Lung (tissue), 12 donors: Measurements from ENCODE around the gene PTPRN2. TPM values are rescaled to one million over a fixed set of nuclear protein-coding genes. Genes with fewer than 3 reads are reported as not detected.

Experiments
- ATAC-seq: fragments of 200-7000 bp; cut with Tn5 transposase; one replicate; pipeline ENCODE4 v1.9.1; 2020; ENCODE audit warnings: moderate number of reproducible peaks; ENCODE audit not compliant: insufficient read depth, low FRiP score
- DNase-seq, 3 donors: peaks; one replicate each; pipeline ENCODE4 v3.0.0-alpha.2; 2013 to 2017
- H3K27ac ChIP-seq, 2 donors: one replicate each; pipeline ENCODE4 v1.5.1; 2013; ENCODE audit warnings: mild to moderate bottlenecking in 2 of 2, moderate library complexity in 2 of 2, control low read depth in 1 of 2, inconsistent platforms in 1 of 2, low read depth in 1 of 2, low read length in 1 of 2
- H3K27me3 ChIP-seq, 3 donors: one replicate each; pipeline ENCODE4 v1.5.1; 2013; ENCODE audit warnings: low read length in 2 of 3; ENCODE audit not compliant: control insufficient read depth in 3 of 3, insufficient read depth in 3 of 3
- H3K36me3 ChIP-seq, 4 donors: one replicate each; pipeline ENCODE4 v1.5.1; 2013; ENCODE audit warnings: low read length in 4 of 4, mild to moderate bottlenecking in 1 of 4, moderate library complexity in 1 of 4; ENCODE audit not compliant: control insufficient read depth in 4 of 4, insufficient read depth in 4 of 4
- H3K4me1 ChIP-seq, 5 donors: one replicate each; pipeline ENCODE4 v1.5.1; 2013; ENCODE audit warnings: low read length in 5 of 5, mild to moderate bottlenecking in 2 of 5, moderate library complexity in 1 of 5; ENCODE audit not compliant: control insufficient read depth in 5 of 5, insufficient read depth in 5 of 5
- H3K4me3 ChIP-seq: one replicate; pipeline ENCODE4 v1.5.1; 2013; ENCODE audit warnings: mild to moderate bottlenecking, control low read depth, moderate library complexity
- H3K9ac ChIP-seq, 2 donors: one replicate each; pipeline ENCODE4 v1.5.1; 2013; ENCODE audit warnings: low read length in 2 of 2, control low read depth in 1 of 2; ENCODE audit not compliant: insufficient read depth in 1 of 2
- H3K9me3 ChIP-seq, 4 donors: one replicate each; pipeline ENCODE4 v1.5.1; 2013; ENCODE audit warnings: low read length in 3 of 4, mild to moderate bottlenecking in 1 of 4, moderate library complexity in 1 of 4; ENCODE audit not compliant: control insufficient read depth in 4 of 4, insufficient read depth in 3 of 4
- WGBS, 2 donors: extraction: QIAGEN DNeasy Blood & Tissue Kit; methylation state at CpG; one replicate each; pipeline ENCODE4 v1.1.7; 2013; 5-methylcytosine and 5-hydroxymethylcytosine counted together
- polyA plus RNA-seq, 2 donors: library from polyadenylated mRNA; stranded (reverse); fragments of 200-250 nt; gene quantifications; one replicate each; pipeline ENCODE4 v1.2.1, GENCODE V29; 2013
- total RNA-seq, 2 donors: library from RNA; depleted of rRNA in 1 of 2; stranded (reverse); fragments of >200 nt in 1 of 2; gene quantifications; one replicate each; pipeline ENCODE4 v1.2.1, GENCODE V29; 2014 to 2021
- TF ChIP-seq, protein P1 (sequence below): IDR thresholded peaks from 2 replicates; pipeline ENCODE4 v1.5.1; 2012; ENCODE audit warnings: mild to moderate bottlenecking; ENCODE audit errors: control extremely low read depth, extremely low read depth
- donor health status: control.
- donor health status: control.
- donor health status: Bipolar disorder and iron deficiency.
- donor health status: healthy.
- donor health status: DM: yes; HTN: yes; CAD: no.

The PTPRN2 gene
- total and polyA plus RNA-seq, 4 donors: 2.1 to 7.4 (median 4.4) TPM

DNA sequence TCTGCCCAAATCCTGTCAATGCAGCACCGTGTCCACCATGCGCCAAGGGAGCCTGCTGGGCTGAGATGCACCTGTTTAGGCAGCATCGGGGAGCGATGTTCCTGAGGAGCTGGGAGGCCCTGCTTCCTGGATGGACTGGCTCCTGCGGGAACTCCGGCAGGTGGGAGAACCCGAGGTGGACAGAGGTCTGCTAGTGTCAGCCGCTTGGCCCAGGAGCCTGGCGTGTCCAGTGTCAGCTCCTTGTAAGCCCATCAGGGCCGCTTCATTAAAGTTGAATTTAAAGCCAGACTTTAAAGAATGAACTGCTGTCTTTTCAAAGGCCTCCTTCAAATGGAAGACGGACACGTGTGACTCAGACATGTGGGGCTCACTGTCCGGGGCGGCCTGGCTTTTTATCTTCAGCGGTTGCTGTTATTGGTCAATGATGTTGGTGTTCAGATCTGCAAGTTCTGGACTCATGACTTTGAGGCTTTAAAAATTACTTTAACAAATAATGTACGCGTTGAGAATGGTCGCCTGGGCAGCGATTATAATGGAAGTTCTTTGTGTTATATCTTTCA, 828.3 kb downstream of the PTPRN2 start:
- peaks cover 0 to 14% (median 2%) of the 10 kb centered on the region in 4 donors for H3K9me3 ChIP-seq
- H3K27me3 ChIP-seq: no peaks in the 10 kb centered on the region
- H3K4me3 ChIP-seq: no peak overlapping the region
- H3K9ac ChIP-seq: no peak overlapping the region
- WGBS, 2 donors: 89 to 93% methylated on average over 19 of the region's 19 CpGs
- no peak overlapping the region for H3K27ac ChIP-seq
- ATAC-seq: no peak
- no peak for DNase-seq
- TF ChIP-seq, protein P1, sequence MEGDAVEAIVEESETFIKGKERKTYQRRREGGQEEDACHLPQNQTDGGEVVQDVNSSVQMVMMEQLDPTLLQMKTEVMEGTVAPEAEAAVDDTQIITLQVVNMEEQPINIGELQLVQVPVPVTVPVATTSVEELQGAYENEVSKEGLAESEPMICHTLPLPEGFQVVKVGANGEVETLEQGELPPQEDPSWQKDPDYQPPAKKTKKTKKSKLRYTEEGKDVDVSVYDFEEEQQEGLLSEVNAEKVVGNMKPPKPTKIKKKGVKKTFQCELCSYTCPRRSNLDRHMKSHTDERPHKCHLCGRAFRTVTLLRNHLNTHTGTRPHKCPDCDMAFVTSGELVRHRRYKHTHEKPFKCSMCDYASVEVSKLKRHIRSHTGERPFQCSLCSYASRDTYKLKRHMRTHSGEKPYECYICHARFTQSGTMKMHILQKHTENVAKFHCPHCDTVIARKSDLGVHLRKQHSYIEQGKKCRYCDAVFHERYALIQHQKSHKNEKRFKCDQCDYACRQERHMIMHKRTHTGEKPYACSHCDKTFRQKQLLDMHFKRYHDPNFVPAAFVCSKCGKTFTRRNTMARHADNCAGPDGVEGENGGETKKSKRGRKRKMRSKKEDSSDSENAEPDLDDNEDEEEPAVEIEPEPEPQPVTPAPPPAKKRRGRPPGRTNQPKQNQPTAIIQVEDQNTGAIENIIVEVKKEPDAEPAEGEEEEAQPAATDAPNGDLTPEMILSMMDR: no peak
- no peaks in the 10 kb centered on the region for H3K36me3 ChIP-seq
- no peaks in the 10 kb centered on the region for H3K4me1 ChIP-seq

DNA sequence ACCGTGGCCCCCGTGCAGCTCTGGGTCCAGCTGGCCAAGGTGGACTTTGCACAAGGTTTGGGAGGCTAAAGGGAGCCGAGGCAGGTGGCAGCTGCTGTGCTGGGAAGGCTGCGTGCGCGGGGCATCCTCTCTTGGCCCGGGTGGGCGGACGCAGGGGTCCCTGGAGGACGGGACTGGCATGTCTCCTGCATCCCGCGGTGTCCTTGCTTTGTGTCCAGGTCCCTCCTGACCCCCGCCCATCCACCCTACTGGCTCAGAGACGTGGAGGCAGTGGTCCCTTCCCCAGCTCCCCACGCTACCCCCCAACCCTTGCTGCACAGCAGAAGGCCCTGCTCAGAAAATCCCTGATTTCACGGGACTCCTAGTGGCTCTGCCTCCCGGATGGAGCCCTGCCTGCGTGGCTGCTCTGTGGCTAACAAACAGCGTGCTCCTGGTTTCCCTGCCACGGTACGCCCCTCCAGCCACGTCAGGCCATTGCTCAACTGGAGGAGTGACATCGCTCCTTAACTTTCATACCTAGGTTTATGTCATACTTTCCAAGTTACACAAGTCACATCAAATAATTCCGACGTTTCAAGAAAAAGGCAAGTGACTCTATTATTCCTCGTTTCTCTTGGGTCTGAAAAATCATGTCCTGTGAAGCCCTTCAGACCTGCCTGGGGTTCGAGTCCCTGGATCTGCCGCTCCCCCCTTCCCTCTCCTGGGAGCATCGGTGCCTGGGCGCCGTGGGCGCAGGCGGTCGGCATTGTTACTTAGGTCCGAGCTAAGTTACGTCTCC, 829.0 kb downstream of the PTPRN2 start:
- H3K27me3 ChIP-seq: no peaks in the 10 kb centered on the region
- DNase-seq (no peak), ATAC-seq (no peak)

DNA sequence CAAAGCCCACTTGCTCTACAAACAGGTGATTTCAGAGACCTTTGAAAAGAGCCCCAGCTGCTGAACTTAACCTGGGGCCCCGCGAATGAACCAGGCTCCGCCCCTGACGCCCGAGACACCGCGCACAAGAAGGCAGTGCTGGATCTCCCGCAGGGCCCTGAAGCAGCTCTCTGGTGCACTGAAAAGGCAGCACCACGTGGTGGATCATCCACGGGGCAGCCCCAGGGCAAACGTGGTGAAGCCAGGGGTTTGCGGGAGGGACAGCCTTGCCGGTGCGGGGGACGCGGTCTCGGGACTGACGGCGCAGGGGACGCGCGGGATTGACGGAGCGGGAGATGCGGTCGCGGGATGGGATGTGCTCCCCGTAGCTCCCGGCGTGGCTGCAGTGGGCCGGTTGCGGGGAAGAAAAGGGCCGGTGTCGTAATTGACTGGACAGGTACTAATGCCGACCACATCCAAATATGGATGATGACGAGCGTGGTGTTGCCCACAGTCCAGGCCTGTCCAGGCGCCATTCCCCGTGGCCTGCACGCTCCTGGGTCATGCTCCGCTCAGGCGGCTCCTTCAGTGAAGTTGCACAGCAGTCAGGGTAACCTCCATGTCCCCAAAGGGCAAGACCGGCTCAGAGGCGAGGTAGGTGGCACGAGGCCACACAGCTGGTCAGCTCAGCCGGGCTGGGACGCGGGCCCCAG, 829.7 kb downstream of the PTPRN2 start:
- H3K27ac ChIP-seq: no peak overlapping the region
- WGBS, 2 donors: 82 to 87% methylated on average over 48 of the region's 48 CpGs
- ATAC-seq: no peak

More for the DNA sequence above, 829.0 kb downstream of the PTPRN2 start:
- no peak overlapping the region for H3K27ac ChIP-seq
- peaks cover 0 to 9% (median 0%) of the 10 kb centered on the region in 4 donors for H3K9me3 ChIP-seq
- no peaks in the 10 kb centered on the region for H3K36me3 ChIP-seq
- H3K4me1 ChIP-seq: no peaks in the 10 kb centered on the region
- H3K9ac ChIP-seq: no peak overlapping the region
- WGBS, 2 donors: 89 to 93% methylated on average over 36 of the region's 36 CpGs
- TF ChIP-seq, protein P1: no peak
- no peak overlapping the region for H3K4me3 ChIP-seq

More for the DNA sequence above, 829.7 kb downstream of the PTPRN2 start:
- TF ChIP-seq, protein P1: no peak
- Histone ChIP-seq H3K27me3 (no peaks in the 10 kb centered on the region), H3K4me1 (no peaks in the 10 kb centered on the region), H3K36me3 (no peaks in the 10 kb centered on the region), H3K4me3 (no peak overlapping the region), H3K9me3 (peaks cover 0 to 6% (median 0%) of the 10 kb centered on the region in 4 donors), H3K9ac (no peak overlapping the region)
- DNase-seq: no peak
